ENCODE measurements around the gene IL15RA. TPM values are rescaled to one million over a fixed set of nuclear protein-coding genes. Genes with fewer than 3 reads are reported as not detected.

IL15RA gene
- total RNA-seq, 1 donor from 2014 or later: 3.1 TPM

- H3K4me1 ChIP-seq (ENCODE audit: insufficient read depth, low read length): no peaks in the 10 kb centered on the region
- Mint-ChIP-seq H3K4me3 (ENCODE audit: unreplicated experiment) (no peak overlapping the region), H3K9me3 (ENCODE audit: unreplicated experiment) (no peaks in the 10 kb centered on the region), H3K4me1 (ENCODE audit: low read depth, unreplicated experiment) (peaks cover 4% of the 10 kb centered on the region), H3K27ac (ENCODE audit: unreplicated experiment) (no peak overlapping the region), H3K27me3 (ENCODE audit: low read depth, unreplicated experiment) (no peaks in the 10 kb centered on the region), H3K36me3 (ENCODE audit: low read depth, unreplicated experiment) (peaks cover 25% of the 10 kb centered on the region)
- DNase-seq (ENCODE audit: low read depth) (no peak), FAIRE-seq (no peak)
- peaks cover 9% of the 10 kb centered on the region for H3K36me3 ChIP-seq (ENCODE audit: insufficient read depth, low read length)
- H3K9ac ChIP-seq (ENCODE audit: low read length): no peak overlapping the region
- H3K9me3 ChIP-seq (ENCODE audit: insufficient read depth, low read depth, low read length): no peaks in the 10 kb centered on the region
- no peak overlapping the region for H3K27ac ChIP-seq (ENCODE audit: low read depth, low read length)
- H2AFZ ChIP-seq (ENCODE audit: low read depth, low read length): no peak overlapping the region
- H3K79me2 ChIP-seq (ENCODE audit: insufficient read depth, low read length): peaks cover 57% of the 10 kb centered on the region
- H3K4me2 ChIP-seq (ENCODE audit: low read length): no peak overlapping the region
- H3K27me3 ChIP-seq (ENCODE audit: insufficient read depth, low read length): no peaks in the 10 kb centered on the region
- peaks cover 44% of the 10 kb centered on the region for H4K20me1 ChIP-seq (ENCODE audit: insufficient read depth, low read length)
- H3K4me3 ChIP-seq (ENCODE audit: insufficient read depth, low read depth, low read length): no peak overlapping the region
- TF ChIP-seq EZH2 (IDR thresholded peaks at IDR 0.05; ENCODE audit: insufficient read depth, low read length) (no peak), CTCF (IDR thresholded peaks at IDR 0.05; ENCODE audit: insufficient read depth, low read depth, low read length) (no peak)
These were observed 73.1 kb downstream of the IL15RA start for GRCh38 chr10:5904227-5904626.

- Mint-ChIP-seq H3K9me3 (ENCODE audit: unreplicated experiment) (no peaks in the 10 kb centered on the region), H3K27me3 (ENCODE audit: low read depth, unreplicated experiment) (no peaks in the 10 kb centered on the region)
These were observed 73.8 kb downstream of the IL15RA start for GRCh38 chr10:5903563-5903962.

More at GRCh38 chr10:5903563-5903962, 73.8 kb downstream of the IL15RA start:
- H3K4me3 ChIP-seq (ENCODE audit: insufficient read depth, low read depth, low read length): no peak overlapping the region
- no peak overlapping the region for H3K9ac ChIP-seq (ENCODE audit: low read length)
- no peak for DNase-seq (ENCODE audit: low read depth)
- peaks cover 46% of the 10 kb centered on the region for H4K20me1 ChIP-seq (ENCODE audit: insufficient read depth, low read length)
- H3K27ac Mint-ChIP-seq (ENCODE audit: unreplicated experiment): no peak overlapping the region
- H2AFZ ChIP-seq (ENCODE audit: low read depth, low read length): no peak overlapping the region
- H3K27ac ChIP-seq (ENCODE audit: low read depth, low read length): no peak overlapping the region
- no peaks in the 10 kb centered on the region for H3K9me3 ChIP-seq (ENCODE audit: insufficient read depth, low read depth, low read length)
- no peak overlapping the region for H3K4me3 Mint-ChIP-seq (ENCODE audit: unreplicated experiment)
- TF ChIP-seq CTCF (IDR thresholded peaks at IDR 0.05; ENCODE audit: insufficient read depth, low read depth, low read length) (no peak), EZH2 (IDR thresholded peaks at IDR 0.05; ENCODE audit: insufficient read depth, low read length) (no peak)
- peaks cover 4% of the 10 kb centered on the region for H3K4me1 Mint-ChIP-seq (ENCODE audit: low read depth, unreplicated experiment)
- no peaks in the 10 kb centered on the region for H3K27me3 ChIP-seq (ENCODE audit: insufficient read depth, low read length)
- no peaks in the 10 kb centered on the region for H3K4me1 ChIP-seq (ENCODE audit: insufficient read depth, low read length)
- H3K4me2 ChIP-seq (ENCODE audit: low read length): no peak overlapping the region
- no peak for FAIRE-seq
- H3K36me3 Mint-ChIP-seq (ENCODE audit: low read depth, unreplicated experiment): peaks cover 22% of the 10 kb centered on the region
- H3K36me3 ChIP-seq (ENCODE audit: insufficient read depth, low read length): peaks cover 3% of the 10 kb centered on the region
- peaks cover 64% of the 10 kb centered on the region for H3K79me2 ChIP-seq (ENCODE audit: insufficient read depth, low read length)
